Activated T-cell treated with anti-CD3 and anti-CD28 coated beads, Interleukin-2, amount 50 U/mL, for 24 hours (primary cell): Measurements from ENCODE around the gene TMC7.
"Not testable (repeated sequence)": the region's sequence is repeated elsewhere in the genome, so short reads cannot be mapped to it uniquely, and the experiment has no call there.

ENCODE experiments used
- DNase-seq: peaks from one replicate; pipeline ENCODE4 v3.0.0-alpha.2; 2020
- H3K27ac Mint-ChIP-seq: 2 replicates; pipeline ENCODE4 v1.8.0; 2020; ENCODE audit warnings: mild to moderate bottlenecking, mixed read lengths
- H3K27me3 Mint-ChIP-seq: 2 replicates; pipeline ENCODE4 v1.8.0; 2020; ENCODE audit warnings: mixed read lengths
- H3K36me3 Mint-ChIP-seq: 2 replicates; pipeline ENCODE4 v1.8.0; 2020; ENCODE audit warnings: low read depth, mixed read lengths
- H3K4me1 Mint-ChIP-seq: 2 replicates; pipeline ENCODE4 v1.8.0; 2020; ENCODE audit warnings: low read depth, mixed read lengths
- H3K4me3 Mint-ChIP-seq: 2 replicates; pipeline ENCODE4 v1.8.0; 2020; ENCODE audit warnings: mild to moderate bottlenecking, moderate library complexity, mixed read lengths
- H3K9me3 Mint-ChIP-seq: 2 replicates; pipeline ENCODE4 v1.8.0; 2020; ENCODE audit warnings: mixed read lengths

TMC7 gene

DNA sequence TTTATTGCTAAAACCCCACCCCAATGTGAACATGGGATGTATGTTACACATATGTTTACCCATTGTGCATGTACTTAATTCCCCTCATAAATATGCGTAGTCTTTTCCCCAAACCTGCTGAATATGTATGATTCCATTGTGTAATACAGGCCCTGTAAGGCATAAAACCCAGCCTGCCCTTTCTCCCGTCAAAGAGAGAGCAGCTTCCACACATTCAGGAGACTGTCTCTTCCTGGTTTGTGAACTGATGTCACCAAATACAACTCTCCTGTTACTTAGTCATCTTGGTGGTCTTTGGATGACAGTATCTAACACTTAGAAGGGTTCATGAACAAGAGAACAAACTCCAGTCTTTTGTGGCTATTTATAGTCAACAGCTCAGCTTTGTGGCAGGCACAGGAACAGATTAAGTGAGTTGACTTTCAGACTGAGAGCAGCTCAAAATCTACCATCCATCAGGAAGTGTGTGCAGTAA is 24.7 kb upstream of the TMC7 start:
- Mint-ChIP-seq H3K4me1 (peaks cover 10% of the 10 kb centered on the region), H3K4me3 (no peak overlapping the region), H3K27ac (no peak overlapping the region), H3K27me3 (no peaks in the 10 kb centered on the region), H3K9me3 (no peaks in the 10 kb centered on the region), H3K36me3 (no peaks in the 10 kb centered on the region)
- no peak for DNase-seq

DNA sequence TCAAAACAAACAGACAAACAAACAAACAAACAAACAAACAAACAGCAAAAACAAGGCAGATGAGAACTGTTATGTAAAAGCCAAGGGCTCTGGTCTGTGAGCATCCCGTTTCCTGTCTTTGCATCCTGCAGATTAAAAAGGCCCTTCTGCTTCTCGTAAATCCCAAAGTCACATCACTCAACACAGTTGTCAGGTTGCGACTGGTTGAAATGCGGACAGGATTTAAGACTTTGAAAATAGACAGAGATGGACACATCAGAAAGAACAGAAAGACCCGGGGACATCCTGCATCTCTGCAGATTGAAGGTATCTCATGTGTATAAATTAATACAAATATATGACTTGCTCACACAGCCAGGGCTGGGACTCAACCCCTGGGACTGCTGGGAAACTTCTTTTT is 18.2 kb upstream of the TMC7 start:
- H3K9me3 Mint-ChIP-seq = no peaks in the 10 kb centered on the region
- H3K27me3 Mint-ChIP-seq = no peaks in the 10 kb centered on the region
- no peak overlapping the region for H3K27ac Mint-ChIP-seq
- H3K4me3 Mint-ChIP-seq = no peak overlapping the region
- no peaks in the 10 kb centered on the region for H3K36me3 Mint-ChIP-seq
- H3K4me1 Mint-ChIP-seq = peaks cover 6% of the 10 kb centered on the region
- DNase-seq = no peak

DNA sequence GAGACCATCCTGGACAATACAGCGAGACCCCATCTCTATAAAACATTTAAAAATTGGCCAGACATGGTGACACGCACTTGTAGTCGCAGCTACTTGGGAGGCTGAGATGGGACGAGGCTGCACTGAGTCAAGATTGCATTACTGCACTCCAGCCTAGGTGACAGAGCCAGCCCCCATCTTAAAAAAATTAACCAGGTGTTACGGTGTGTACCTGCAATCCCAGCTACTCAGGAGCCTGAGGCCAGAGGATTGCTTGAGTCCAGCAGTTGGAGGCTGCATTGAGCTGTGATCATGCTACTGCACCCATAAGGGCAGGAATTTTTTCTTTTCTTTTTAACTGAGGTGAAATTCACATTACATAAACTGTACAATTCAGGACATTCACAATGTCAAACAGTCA is 16.9 kb upstream of the TMC7 start:
- no peaks in the 10 kb centered on the region for H3K36me3 Mint-ChIP-seq
- no peak overlapping the region for H3K27ac Mint-ChIP-seq
- no peaks in the 10 kb centered on the region for H3K9me3 Mint-ChIP-seq
- no peaks in the 10 kb centered on the region for H3K27me3 Mint-ChIP-seq
- peaks cover 6% of the 10 kb centered on the region for H3K4me1 Mint-ChIP-seq
- DNase-seq = no peak
- no peak overlapping the region for H3K4me3 Mint-ChIP-seq

DNA sequence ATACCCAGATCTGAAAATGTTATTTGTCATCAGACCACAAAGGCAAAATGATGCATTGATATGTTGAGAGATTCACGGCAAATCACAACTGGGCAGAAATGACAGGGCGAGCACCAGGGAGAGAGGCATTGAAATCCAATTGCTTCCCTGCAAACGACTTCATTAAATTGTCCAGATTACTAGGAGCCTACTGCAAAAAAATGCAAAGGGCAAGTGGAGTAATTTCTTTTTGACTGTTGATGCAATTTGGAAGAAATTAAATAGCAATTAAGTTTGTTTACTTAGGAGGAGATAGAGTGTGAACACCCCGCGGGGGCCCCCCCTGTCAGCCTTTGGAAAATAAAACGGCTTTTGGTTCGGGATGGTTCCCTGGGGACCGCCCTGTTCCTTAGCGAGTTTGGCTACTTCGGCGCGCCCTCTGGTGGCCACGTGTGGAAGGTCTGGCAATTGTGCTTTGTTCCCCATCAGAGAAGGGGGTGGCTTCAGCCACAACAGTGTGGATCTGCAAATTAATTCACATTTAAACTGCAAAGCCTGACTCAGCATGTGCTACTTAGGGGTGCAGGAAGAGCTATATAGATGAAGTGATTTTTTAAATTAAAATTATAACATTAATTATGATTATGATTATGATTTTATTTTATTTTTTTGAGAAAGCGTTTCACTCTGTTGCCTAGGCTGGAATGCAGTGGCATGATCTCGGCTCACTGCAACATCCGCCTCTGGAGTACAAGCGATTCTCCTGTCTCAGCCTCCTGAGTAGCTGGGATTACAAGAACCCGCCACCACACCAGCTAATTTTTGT is 14.5 kb upstream of the TMC7 start:
- Mint-ChIP-seq H3K4me1 (peaks cover 6% of the 10 kb centered on the region), H3K27ac (no peak overlapping the region), H3K9me3 (no peaks in the 10 kb centered on the region), H3K27me3 (no peaks in the 10 kb centered on the region), H3K4me3 (no peak overlapping the region), H3K36me3 (no peaks in the 10 kb centered on the region)
- peak; percentile 87 for DNase-seq

DNA sequence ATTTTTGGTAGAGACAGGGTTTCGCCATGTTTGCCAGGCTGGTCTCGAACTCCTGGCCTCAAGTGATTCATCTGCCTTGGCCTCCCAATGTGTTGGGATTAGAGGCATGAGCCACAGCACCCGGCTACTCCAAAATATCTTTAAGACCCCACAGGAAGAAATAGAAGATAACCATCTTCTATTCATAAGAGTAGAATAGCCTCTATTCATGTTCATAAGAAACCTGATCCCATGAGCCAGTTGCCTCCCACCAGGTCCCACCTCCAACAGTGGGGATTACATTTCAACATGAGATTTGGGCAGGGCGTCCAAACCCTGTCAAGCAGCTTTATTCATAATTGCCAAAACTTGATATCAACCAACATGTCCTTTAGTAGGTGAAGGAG is 13.9 kb upstream of the TMC7 start:
- Mint-ChIP-seq H3K4me3 (no peak overlapping the region), H3K36me3 (no peaks in the 10 kb centered on the region), H3K4me1 (peaks cover 6% of the 10 kb centered on the region), H3K27ac (no peak overlapping the region), H3K9me3 (no peaks in the 10 kb centered on the region), H3K27me3 (no peaks in the 10 kb centered on the region)
- no peak for DNase-seq

DNA sequence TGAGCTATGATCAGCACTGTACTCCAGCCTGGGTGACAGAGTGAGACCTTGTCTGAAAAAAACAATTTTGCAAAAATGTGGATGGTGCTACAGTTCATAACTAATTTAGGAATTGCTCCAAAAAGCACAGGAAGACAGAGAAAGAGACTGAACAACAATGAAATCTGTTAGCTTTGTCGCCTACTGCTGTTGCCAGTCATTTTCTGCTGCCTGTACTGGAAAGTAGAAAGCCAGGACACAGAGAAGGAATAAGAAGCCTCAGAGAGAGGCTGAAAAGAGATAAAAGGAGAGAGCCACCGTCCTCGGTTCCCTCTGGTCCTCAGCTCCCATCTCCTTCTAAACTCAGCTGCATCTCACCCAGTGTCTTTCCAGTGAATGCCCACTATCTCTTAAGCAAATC is 8.6 kb upstream of the TMC7 start:
- DNase-seq = no peak
- Mint-ChIP-seq H3K27ac (no peak overlapping the region), H3K9me3 (no peaks in the 10 kb centered on the region), H3K27me3 (peaks cover 24% of the 10 kb centered on the region), H3K4me1 (no peaks in the 10 kb centered on the region), H3K4me3 (no peak overlapping the region), H3K36me3 (no peaks in the 10 kb centered on the region)

DNA sequence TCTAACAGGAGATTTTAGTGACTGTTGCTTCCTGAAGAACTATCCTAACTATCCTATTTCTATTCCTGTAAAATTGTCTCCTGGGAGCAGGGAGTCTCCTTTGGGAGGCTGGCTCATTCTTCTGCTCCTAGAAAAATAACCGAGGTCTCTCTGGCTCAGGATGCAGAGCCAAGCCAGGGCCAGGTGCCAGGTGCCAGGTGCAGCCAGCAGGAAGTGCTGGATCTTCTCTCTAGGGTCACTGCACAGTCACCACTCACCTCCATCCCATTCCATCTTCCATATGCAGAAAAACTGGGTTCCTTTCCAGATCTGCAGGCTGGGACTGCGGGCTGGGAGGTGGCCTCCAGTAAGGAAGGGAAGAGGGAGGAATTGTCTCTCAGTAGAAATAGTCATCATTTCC is 3.8 kb upstream of the TMC7 start:
- Mint-ChIP-seq H3K9me3 (no peaks in the 10 kb centered on the region), H3K4me3 (no peak overlapping the region), H3K4me1 (peaks cover 2% of the 10 kb centered on the region), H3K36me3 (no peaks in the 10 kb centered on the region), H3K27me3 (peaks cover 53% of the 10 kb centered on the region), H3K27ac (no peak overlapping the region)
- no peak for DNase-seq

DNA sequence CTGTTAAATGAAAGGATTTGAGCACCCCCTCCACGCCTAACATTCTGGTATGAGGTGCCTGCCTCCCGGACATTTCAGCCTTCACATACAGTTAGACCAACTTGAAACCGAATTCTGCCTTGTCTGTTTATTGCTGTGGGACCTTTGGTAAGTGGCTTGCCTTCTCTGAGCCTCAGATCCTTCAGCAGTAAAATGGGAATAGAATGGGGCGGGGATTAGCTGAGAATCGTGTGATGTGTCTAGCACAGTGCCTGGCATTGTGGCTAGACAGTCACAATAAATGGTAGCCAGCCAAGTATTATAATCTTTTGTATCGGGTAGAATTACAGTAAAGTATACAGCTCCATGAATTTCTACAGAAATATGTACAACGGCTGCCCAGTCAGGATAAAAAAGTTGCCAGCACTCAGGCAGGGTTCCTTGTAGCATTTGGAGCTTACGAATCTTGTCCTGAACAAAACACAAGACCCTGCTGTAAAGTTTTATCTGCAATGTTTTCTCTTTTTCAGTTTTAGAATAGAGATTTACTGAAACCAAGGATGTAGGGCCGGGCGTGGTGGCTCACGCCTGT is 786 bp downstream of the TMC7 start:
- H3K4me1 Mint-ChIP-seq = peaks cover 2% of the 10 kb centered on the region
- no peaks in the 10 kb centered on the region for H3K9me3 Mint-ChIP-seq
- no peak overlapping the region for H3K27ac Mint-ChIP-seq
- no peak for DNase-seq
- no peaks in the 10 kb centered on the region for H3K36me3 Mint-ChIP-seq
- H3K27me3 Mint-ChIP-seq = peaks cover 46% of the 10 kb centered on the region
- no peak overlapping the region for H3K4me3 Mint-ChIP-seq

DNA sequence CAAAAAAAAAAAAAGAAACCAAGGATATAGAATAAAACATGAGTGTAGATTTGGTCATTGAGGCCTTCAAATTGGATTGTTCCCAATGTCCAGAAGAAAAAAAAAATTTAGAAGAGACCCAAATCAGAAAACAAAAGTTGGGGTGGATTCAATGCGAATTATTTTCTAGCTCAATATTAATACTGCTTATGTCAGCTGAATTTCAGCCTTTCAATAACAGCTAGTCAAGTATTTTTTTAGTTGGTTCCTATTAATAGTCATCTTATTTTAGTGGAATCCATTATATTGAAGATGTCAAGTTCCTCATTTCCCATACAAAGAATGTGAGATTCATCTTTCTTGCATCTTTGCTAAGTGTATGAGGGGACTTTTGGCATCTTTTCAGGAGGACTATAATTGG is 1.5 kb downstream of the TMC7 start:
- not testable (repeated sequence) for DNase-seq, H3K4me1 Mint-ChIP-seq, H3K4me3 Mint-ChIP-seq, H3K36me3 Mint-ChIP-seq, H3K9me3 Mint-ChIP-seq, H3K27ac Mint-ChIP-seq
- H3K27me3 Mint-ChIP-seq = peaks cover 40% of the 10 kb centered on the region

DNA sequence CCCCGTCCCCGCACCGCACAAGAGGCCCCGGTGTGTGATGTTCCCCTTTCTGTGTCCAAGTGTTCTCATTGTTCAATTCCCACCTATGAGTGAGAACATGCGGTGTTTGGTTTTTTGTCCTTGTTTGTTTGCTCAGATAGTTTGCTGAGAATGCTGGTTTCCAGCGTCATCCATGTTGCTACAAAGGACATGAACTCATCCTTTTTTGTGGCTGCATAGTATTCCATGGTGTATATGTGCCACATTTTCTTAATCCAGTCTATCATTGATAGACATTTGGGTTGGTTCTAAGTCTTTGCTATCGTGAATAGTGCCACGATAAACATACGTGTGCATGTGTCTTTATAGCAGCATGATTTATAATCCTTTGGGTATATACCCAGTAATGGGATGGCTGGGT is 8.0 kb downstream of the TMC7 start:
- H3K4me1 Mint-ChIP-seq, DNase-seq, H3K27ac Mint-ChIP-seq, H3K9me3 Mint-ChIP-seq, H3K36me3 Mint-ChIP-seq, H3K4me3 Mint-ChIP-seq: not testable (repeated sequence)
- H3K27me3 Mint-ChIP-seq = peaks cover 10% of the 10 kb centered on the region

DNA sequence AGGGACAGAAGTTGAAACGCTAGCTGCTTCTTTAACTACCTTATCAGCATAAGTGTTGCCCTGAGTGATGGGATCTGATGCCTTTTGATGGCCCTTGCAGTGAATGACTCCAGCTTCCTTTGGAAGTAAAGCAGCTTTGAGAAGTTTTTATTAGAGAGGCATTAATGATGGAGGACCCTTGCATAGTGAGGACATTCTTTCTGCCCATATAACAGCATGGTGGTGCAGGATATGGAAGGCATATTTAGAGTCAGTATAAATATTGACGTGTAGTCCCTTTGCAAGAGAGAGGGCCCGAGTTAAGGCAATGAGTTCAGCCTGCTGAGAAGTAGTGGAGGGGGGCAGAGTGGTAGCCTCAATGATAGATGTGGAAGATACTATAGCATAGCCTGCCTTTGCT is 9.8 kb downstream of the TMC7 start:
- not testable (repeated sequence) for DNase-seq, H3K9me3 Mint-ChIP-seq, H3K4me3 Mint-ChIP-seq, H3K4me1 Mint-ChIP-seq, H3K27ac Mint-ChIP-seq, H3K36me3 Mint-ChIP-seq
- peaks cover 13% of the 10 kb centered on the region for H3K27me3 Mint-ChIP-seq

DNA sequence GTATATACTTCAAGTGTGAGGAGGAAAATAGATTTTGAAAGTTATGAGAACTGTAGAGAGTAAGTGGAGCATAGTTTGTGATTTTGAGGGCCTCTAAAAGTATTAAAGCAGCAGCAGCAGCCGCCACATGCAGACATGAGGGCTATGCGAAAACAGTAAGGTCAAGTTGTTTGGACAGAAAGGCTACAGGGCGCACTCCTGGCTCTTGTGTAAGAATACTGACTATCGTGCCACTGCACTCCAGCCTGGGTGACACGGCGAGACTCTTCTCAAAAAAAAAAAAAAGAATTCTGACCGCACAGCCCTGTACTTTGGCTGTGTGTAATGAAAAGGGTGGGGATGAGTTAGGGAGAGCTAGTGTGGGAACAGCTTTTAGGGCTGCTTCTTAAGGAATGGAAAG is 10.4 kb downstream of the TMC7 start:
- H3K4me1 Mint-ChIP-seq, H3K27ac Mint-ChIP-seq, H3K9me3 Mint-ChIP-seq: not testable (repeated sequence)

DNA sequence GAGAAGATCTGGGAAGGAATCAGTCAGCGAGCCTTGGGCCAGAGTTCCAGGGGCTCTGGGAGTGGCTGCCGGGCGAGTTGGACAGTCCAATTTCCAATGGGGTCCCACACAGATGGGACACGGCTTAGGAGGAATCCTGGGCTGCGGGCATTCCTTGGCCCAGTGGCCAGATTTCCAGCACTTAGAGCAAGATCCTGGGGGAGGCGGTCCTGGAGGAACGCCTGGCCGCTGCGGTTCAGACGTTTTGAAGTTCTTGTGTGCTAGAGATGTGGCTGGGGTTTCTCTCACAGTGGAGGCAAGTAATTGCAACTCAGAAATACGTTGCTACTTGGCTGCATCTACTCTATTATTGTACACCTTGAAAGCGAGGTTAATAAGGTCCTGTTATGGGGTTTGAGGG is 11.7 kb downstream of the TMC7 start:
- H3K4me1 Mint-ChIP-seq, H3K9me3 Mint-ChIP-seq, H3K4me3 Mint-ChIP-seq, H3K27ac Mint-ChIP-seq, DNase-seq, H3K36me3 Mint-ChIP-seq: not testable (repeated sequence)
- H3K27me3 Mint-ChIP-seq = peaks cover 17% of the 10 kb centered on the region

More for the DNA sequence above, 10.4 kb downstream of the TMC7 start:
- H3K27me3 Mint-ChIP-seq = peaks cover 13% of the 10 kb centered on the region
- not testable (repeated sequence) for H3K4me3 Mint-ChIP-seq, H3K36me3 Mint-ChIP-seq, DNase-seq

DNA sequence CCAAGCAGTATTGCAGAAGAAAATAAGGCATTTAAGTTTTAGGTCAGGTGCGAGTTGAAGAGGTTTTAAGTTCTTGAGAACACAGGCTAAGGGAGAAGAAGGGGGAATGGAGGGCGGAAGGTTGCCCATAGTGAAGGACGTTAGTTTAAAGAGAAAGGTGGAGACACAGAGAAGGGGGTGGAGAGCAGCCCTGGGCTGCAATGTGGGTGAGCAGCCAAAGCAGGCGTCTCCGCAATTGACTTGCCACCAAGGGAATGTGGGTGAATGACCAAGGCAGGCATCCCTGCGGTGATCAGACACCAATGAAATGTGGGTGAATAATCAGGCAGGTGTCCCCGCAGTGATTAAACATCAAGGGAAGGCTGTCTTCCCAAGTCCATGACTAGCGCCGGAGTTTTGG is 12.8 kb downstream of the TMC7 start:
- not testable (repeated sequence) for H3K9me3 Mint-ChIP-seq, H3K36me3 Mint-ChIP-seq, H3K4me3 Mint-ChIP-seq, H3K4me1 Mint-ChIP-seq, DNase-seq, H3K27ac Mint-ChIP-seq
- peaks cover 17% of the 10 kb centered on the region for H3K27me3 Mint-ChIP-seq

DNA sequence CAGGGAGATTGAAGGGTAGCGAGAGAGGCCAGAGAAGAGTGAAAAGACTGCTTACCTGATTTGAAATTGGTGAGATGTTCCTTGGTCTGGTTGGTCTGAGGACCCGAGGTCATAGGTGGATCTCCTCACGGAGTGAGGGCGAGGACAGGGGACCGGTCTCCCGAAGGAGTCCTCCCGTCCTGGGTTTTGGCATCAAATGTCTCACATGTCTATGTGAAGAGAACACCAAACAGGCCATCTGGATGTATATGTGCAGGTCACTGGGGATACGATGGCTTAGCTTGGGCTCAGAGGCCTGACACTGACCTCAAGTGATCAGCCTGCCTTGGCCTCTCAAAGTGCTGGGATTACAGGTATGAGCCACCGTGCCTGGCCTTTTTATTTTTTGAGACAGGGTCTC is 13.3 kb downstream of the TMC7 start:
- not testable (repeated sequence) for H3K4me1 Mint-ChIP-seq, H3K4me3 Mint-ChIP-seq, DNase-seq, H3K36me3 Mint-ChIP-seq, H3K27ac Mint-ChIP-seq, H3K9me3 Mint-ChIP-seq
- peaks cover 17% of the 10 kb centered on the region for H3K27me3 Mint-ChIP-seq

DNA sequence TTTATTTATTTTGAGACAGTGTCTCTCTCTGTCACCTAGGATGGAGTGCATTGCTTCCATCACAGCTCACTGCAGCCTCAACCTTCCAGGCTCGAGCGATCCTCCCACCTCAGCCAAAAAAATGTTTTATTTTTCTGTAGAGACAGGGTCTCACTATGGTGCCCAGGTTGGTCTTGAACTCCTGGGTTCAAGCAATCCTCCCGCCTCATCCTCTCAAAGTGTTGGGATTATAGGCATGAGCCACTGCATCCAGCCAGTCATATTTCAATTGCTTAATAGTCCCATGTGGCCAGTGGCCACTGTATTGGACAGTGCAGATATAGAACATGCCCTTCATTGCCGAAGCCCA is 15.3 kb downstream of the TMC7 start:
- Mint-ChIP-seq H3K4me1 (no peaks in the 10 kb centered on the region), H3K36me3 (no peaks in the 10 kb centered on the region), H3K27ac (no peak overlapping the region), H3K9me3 (no peaks in the 10 kb centered on the region), H3K4me3 (no peak overlapping the region), H3K27me3 (peaks cover 17% of the 10 kb centered on the region)
- DNase-seq = no peak
